VCaP (cell line): ENCODE data around the gene PPDPF.

Experiments
- H3K27ac ChIP-seq: fragments of 450-650 bp; 2 replicates; pipeline ENCODE4 v1.5.1; 2017
- TF ChIP-seq, protein P1 (sequence below): fragments of 450-650 bp; conservative IDR thresholded peaks from 2 replicates; pipeline ENCODE4 v1.5.1; 2017; ENCODE audit warnings: mild to moderate bottlenecking, moderate library complexity

PPDPF gene

DNA sequence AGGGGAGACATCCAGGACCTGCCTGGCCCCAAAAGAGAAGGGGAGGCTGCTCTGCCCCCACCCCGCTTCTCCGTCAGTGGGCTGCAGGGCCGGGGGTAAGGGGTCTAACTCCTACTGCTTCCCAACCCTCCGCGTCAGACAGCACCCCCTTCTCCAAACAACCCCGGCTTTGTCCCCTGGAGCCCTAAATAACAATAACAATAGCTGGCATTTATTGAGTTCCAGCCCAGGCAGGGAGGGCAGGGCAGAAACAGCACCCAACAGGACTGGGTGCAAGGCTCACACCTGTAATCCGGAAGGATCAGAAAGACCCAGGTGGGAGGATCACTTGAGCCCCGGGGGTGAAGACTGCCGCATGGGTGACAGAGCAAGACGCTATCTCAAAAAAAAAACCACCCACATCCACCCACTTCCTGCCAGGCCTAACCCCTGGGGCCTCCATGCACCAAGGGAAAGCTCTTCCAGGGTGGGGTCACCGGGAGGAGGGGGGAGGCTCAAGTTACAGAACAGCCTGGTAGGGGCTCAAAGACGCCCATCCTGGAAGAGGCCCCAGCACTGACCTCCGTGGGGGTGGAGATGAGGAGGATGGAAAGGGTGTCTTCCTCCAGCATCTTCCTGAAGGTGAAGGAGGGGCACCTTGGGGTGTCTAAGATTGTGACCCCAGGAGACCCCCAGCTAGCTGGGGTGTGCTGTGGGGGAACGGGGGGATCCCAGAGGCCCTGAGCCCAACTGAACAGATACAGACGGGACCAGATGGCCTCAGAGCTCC is 32.1 kb downstream of the PPDPF start:
- TF ChIP-seq, protein P1, sequence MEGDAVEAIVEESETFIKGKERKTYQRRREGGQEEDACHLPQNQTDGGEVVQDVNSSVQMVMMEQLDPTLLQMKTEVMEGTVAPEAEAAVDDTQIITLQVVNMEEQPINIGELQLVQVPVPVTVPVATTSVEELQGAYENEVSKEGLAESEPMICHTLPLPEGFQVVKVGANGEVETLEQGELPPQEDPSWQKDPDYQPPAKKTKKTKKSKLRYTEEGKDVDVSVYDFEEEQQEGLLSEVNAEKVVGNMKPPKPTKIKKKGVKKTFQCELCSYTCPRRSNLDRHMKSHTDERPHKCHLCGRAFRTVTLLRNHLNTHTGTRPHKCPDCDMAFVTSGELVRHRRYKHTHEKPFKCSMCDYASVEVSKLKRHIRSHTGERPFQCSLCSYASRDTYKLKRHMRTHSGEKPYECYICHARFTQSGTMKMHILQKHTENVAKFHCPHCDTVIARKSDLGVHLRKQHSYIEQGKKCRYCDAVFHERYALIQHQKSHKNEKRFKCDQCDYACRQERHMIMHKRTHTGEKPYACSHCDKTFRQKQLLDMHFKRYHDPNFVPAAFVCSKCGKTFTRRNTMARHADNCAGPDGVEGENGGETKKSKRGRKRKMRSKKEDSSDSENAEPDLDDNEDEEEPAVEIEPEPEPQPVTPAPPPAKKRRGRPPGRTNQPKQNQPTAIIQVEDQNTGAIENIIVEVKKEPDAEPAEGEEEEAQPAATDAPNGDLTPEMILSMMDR, result no peak
- no peak overlapping the region for H3K27ac ChIP-seq

DNA sequence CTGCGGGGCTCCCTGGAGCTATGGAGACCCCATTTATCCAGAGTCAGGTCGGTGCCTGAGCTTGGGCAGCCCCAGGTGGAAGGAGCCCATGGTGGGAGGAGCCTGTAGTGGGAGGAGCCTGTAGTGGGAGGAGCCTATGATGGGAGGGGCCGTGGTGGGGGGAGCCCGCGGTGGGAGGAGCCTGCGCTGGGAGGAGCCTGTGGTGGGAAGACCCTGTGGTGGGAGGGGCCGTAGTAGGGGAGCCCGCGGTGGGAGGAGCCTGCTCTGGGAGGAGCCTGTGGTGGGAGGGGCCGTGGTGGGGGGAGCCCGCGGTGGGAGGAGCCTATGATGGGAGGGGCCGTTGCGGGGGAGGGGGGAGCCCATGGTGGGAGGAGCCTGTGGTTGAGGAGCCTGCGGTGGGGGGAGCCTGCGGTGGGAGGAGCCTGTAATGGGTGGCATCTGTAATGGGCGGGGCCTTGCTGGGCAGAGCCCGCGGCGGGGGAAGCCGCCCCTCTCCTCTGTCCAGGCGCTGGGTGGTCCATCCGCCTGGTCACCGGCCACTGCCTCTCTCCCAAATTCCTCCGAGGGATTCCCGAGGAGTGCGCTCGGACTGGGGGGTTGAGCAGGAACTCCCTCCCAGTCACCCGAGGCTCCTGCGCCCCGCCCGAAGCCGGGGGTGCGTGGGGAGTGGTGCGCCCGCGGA is 32.8 kb downstream of the PPDPF start:
- TF ChIP-seq, protein P1, result no peak
- peak overlapping the region; percentile 40; the same call in 1 of the 2 replicates for H3K27ac ChIP-seq

DNA sequence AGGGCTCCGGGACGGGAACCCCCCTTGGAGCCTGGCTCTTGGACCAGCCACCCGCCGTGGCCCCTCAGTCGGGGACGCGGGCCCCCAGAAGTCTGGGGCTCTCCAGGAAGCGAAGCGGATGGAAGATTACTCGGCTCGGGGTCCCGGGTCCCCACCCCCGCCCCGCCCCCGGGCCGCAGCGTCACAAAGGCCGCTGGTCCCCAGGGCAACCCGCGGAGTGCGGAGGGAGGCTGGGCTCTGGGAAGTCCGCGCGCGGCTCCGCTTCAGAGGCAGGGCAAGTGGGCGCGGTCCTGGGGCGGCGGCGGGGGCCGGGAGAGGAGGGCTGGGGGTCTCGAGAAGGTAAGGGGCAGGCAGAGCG is 33.3 kb downstream of the PPDPF start, which contains the start of gene FNDC11:
Gene FNDC11 (plus strand): TSS at position 227 of the 358 bp plus-strand sequence. CDS start 1,505 bp downstream, outside the sequence.
- H3K27ac ChIP-seq, result peak within 1 kb of the TSS; percentile 40; the same call in 1 of the 2 replicates
- TF ChIP-seq, protein P1, result no peak

DNA sequence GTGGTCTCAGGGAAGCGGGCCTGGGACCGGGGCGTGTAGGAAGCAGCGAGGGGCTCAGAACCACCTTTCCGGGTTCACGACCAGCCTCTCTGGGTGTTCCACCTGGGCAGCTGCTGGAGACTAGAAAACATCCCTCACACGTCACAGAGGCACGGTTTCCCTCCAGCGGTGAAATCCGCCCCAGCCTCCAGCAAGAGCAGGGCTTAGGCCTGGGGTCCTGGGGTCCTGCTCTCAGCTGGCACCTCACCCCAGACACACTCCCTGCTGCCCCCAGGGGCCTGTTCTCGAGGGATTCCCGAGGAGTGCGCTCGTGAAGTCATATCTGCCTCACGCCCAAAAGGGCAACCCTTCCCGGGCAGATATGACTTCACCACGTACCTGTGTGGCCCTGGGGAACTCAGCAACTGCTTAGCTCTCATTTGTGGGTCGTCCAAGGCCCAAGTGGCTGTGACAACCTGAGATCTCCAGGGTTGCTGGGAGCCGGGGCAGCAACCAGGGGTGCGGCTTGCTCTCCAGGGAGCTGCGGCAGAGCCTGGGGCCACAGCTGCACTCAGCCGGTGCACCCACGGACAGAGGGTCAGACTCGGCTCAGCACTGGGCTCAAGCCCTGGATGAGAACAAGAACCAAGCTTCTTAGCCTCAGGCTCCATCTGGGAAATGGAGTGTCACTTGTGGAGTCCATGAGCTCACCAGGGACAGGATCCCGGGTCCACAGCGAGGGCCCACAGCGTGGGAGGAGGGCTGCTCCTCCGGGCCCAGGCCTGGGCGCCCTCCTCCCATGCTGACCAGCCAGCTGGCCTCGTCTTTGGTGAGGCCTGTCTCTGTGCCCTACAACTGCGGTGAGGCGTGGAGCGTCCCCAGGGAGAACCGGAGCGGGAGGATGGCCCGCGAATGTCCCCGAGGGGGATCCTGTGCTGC is 34.1 kb downstream of the PPDPF start:
- TF ChIP-seq, protein P1, result no peak
- no peak overlapping the region for H3K27ac ChIP-seq

DNA sequence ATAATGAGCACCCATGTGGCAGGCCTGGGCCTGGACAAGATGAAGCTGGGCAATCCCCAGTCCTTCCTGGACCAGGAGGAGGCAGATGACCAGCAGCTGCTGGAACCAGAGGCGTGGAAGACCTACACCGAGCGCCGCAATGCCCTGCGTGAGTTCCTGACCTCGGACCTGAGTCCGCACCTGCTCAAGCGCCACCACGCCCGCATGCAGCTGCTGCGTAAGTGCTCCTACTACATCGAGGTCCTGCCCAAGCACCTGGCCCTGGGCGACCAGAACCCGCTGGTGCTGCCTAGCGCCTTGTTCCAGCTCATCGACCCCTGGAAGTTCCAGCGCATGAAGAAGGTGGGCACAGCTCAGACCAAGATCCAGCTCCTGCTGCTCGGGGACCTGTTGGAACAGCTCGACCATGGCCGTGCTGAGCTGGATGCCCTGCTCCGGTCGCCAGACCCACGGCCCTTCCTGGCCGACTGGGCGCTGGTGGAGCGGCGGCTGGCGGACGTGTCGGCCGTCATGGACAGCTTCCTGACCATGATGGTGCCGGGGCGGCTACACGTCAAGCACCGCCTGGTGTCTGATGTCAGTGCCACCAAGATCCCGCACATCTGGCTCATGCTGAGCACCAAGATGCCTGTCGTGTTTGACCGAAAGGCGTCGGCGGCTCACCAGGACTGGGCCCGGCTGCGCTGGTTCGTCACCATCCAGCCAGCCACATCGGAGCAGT is 35.3 kb downstream of the PPDPF start:
- no peak overlapping the region for H3K27ac ChIP-seq
- TF ChIP-seq, protein P1, result no peak

- TF ChIP-seq, protein P1, result no peak
- no peak overlapping the region for H3K27ac ChIP-seq
Observed at GRCh38 chr20:63556873-63557478, 36.4 kb downstream of the PPDPF start.
